GM11168 (cell line): ENCODE data around the gene ANKS1A.

Source experiments
- in situ Hi-C: fragments of 300-500 bp; cut with MboI; formaldehyde crosslinking; loops from one replicate; pipeline ENCODE4 v1.12.0; 2022; ENCODE audit warnings: low sequenced_read_pairs; ENCODE audit not compliant: unreplicated experiment

The ANKS1A gene

DNA sequence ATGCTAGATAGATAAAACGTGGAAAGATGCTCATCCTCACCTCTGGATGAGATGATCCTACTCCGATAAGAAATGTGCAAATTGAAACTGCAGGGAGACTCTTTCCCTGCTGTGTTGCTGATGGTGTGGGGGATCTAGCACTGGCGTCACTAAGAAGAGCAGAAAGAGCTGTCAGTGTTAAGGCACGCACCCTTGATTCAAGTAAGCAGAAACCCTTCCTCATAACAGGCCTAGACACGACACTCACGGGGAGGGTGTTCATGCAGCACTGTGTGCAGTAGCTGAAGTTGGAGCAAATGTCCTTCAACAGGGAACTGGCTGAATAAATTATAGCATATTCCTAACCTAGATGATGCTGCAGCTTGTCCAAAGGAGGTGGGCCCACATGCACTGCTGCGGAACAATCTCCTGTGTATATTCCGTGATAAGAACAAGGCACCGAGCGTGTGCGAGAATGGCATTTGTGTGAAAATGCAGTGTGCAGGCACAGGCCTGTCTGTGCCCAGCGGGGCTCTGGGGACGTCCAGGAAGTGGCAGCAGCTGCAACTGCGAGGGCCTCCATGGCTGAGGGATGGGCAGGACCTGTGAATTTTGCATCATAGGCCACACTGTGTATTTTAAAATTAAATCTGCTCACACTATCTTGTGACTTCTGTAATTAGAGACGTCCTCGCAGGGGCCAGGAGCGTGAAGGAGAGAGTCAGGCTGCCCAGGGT is 188.1 kb downstream of the ANKS1A start:
- in situ Hi-C loops = no loop called here

GRCh38 chr6:35077713-35078105 is 188.7 kb downstream of the ANKS1A start:
- in situ Hi-C loops = no loop called here

- in situ Hi-C loops = no loop called here
These were observed 189.3 kb downstream of the ANKS1A start for GRCh38 chr6:35078226-35078850.

DNA sequence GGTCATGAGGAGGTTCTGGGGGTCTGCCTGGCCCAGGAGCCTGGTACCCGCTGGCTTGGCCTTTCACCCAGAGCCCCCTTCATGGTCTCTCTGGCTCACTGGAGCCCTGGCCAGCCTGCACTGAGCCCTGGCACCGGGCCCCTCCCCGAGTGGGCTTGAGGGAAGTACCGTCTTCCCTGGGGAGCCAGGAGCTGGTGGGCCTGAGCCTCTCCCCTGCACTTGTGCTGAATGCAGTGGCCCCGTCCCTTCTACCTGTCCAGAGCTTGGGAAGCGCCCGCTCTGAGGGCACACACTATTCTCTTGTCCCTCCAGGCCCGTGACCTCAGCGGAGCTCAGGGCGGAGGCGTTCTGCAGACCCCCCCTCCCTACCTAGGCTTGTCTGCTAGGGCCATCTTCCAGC is 189.8 kb downstream of the ANKS1A start:
- in situ Hi-C loops = no loop called here

- in situ Hi-C loops = no loop called here
These were observed 190.4 kb downstream of the ANKS1A start for GRCh38 chr6:35079311-35080000.

DNA sequence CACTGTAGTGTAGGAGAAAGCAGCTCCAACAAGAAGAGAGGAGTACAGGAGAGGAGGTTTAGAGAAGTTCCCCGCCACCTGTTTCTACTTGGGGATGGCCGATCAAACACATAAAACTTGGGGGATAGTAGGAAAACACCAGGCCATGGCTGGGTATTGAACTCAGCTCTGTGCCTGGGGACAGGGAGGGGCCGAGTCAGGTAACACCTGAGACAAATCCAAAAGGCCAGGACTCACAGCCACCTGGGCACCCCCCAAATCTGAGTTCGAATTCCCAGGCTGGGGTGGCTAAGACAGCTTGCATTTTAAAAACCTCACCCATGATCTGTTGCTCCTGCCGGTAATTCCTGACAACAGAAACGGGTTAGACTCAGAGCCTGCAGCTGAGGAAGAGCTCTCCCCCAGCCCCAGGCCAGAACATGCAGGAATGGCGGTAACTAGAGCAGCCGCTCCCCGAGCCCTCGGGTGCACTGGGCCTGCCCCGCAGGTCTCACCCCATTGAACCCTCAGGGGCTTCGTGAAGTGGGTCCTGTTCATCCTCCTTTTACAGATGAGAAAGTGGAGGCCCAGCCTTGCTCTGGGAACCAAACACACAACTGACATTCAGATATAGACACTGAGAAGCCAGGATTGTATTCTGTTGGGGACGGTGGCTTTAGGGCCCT is 191.1 kb downstream of the ANKS1A start:
- in situ Hi-C loops = no loop called here

- in situ Hi-C loops = no loop called here
These were observed 191.9 kb downstream of the ANKS1A start for GRCh38 chr6:35080821-35081425.

- in situ Hi-C loops = no loop called here
These were observed 192.4 kb downstream of the ANKS1A start for GRCh38 chr6:35081426-35081851.

DNA sequence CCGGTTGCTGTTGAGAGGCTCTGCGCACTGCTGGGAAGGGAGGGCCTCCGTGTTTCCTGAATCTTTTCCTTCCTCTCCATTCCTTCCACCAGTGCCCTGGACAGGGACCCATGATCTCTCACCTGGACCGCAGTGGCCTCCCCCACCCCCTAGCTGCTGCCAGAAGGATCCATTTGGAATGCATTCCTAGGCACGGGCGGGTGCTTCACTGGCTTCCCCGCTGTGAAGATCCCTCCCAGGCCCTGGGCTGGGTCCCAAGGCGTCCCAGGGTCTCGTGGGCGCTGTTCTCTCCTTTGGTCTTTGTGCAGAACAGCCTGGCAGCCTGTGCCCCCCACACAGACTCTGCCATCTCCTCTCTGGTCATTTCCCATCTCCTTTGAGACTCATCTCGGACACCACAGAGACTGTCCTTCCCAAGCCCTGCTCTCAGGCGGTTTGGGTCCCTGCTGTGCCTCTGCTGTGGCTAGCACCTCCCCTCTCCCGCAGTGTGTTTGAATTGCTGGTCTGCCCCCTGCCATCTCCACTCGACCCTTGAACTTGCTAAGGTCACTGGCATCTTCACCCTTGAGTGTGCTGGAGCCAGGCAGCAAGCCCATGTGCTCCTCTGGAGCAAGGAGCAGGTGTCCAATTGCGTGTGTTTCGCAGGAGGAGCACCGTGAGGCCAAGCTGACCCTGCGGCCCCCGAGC is 193.1 kb downstream of the ANKS1A start:
- in situ Hi-C loops = no loop called here

DNA sequence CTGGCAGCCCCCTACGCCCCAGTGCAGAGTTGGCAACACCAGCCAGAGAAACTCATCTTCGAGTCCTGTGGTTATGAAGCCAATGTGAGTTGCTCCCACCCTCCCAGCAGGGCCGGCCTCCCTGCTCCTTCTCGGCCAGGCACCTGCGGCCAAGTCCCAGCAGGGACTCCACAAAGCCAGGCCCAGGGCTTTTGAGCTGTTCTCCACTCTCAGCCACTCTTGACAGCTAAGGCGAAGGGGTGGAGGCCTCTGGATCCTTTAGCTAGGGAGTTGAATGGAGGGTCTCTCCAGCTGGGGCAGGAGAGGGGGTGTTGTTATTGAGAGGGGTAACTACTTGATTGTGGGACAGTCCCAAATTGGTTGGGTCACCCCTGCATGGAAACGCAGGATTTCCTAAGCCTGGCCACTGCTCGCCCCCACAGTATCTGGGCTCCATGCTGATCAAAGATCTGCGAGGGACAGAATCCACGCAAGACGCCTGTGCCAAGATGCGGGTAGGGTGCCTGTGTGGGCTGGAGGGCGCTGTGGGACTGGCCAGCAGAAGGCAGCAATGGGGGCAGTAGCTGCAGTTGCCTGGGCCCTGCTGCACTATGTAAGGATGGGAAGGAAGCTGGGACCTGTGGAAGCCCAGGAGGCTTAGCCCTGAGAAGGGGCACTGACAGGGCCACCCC is 193.8 kb downstream of the ANKS1A start:
- in situ Hi-C loops = no loop called here

DNA sequence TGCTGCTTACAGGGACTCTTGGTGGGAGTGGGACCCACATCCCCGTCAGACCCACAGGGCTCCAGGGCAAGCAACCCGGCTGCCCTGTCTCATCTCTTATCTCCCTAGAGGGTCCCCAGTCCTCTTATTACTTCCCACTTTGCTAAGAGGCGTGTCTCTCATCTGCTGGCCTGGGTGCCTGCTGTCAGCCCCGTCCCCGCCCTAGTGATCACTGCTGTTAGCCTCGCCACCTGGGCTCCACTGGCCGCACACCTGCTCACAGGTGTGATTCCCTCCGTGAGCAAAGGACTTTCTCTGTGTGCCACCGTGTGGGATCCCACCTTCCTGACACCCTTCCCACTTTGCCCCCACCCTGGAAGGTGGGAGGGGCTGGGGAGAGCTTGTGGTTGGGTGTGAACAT is 194.5 kb downstream of the ANKS1A start:
- in situ Hi-C loops = no loop called here

- in situ Hi-C loops = no loop called here
These were observed 195.0 kb downstream of the ANKS1A start for GRCh38 chr6:35084041-35084491.

DNA sequence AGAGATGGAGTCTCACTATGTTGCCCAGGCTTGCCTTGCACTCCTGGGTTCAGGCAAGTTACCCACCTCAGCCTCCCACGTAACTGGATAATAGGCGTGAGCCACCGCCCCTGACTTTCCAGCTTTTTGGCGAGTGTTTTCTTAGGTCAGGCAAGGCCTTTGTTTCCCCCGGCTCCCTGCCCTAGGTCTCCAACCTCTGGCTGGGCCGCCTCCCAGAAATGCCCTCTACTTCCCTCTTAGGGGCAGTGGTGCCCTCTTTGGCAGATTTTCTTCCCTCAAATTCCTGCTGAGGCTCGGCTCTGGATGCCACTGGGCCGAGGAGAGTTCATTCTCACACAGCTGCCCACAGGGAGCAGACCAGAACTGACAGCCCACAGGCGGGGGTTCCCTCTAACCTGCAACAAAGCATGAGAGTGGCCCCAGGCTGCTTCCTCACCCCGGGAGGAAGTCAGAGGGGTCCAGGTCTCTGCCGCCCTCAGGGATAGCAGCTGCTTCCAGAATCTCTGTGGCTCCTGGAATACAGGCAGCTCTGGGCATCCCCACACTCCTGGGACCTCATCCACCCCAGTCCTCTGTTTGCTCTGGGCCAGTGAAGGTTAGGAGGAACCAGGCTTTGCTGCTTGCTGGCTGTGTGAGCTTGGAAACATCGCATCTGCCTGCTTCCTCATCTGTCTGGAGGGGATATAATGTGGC is 195.6 kb downstream of the ANKS1A start:
- in situ Hi-C loops = no loop called here

GRCh38 chr6:35085359-35086281 is 196.6 kb downstream of the ANKS1A start:
- in situ Hi-C loops = no loop called here

- in situ Hi-C loops = no loop called here
These were observed 197.2 kb downstream of the ANKS1A start for GRCh38 chr6:35086282-35086632.

DNA sequence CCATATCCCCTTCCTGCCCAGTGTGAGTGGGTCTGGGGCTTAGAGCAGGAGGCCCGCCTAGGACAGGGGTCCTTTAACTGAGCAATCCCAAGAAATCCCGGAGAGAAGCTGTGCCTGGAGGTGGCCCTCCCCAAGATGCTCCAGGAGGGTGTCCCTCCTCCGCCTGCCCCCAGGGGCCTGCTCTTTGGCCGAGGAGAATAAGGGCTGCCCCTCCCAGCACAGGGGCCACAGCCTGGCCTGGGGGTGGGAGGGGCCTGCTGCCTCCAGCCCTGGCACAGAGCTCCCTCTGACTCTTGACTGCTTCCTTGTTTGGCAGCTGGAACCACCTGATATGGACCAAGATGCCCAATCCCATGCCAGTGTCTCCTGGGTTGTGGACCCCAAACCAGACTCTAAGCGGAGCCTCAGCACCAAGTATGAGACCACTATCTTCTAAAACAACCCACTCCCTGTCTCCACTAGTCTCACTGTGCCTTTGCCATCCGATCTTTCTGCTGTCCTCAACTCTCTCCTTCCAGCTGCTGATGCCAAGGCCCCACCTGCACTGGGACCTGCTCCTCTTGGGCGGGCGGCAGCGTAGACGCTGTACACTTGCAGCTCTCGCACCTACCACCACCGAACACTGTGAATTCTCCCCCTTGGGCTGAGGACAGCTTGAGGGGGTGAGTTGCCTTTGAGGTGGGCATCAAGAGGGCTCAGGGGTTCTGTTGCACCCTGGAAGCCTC is 197.7 kb downstream of the ANKS1A start:
- in situ Hi-C loops = no loop called here
